GM18517 (cell line): ENCODE results near the gene GUK1.
"Not testable (repeated sequence)": the region's sequence is repeated elsewhere in the genome, so short reads cannot be mapped to it uniquely, and the experiment has no call there.

Source experiments
- ATAC-seq: cut with Tn5 transposase; IDR thresholded peaks from one replicate; pipeline ENCODE4 v1.9.1; 2021; ENCODE audit warnings: mild to moderate bottlenecking, moderate library complexity; ENCODE audit not compliant: unreplicated experiment

Gene GUK1

GRCh38 chr1:228175316-228176023, 35.4 kb downstream of the GUK1 start:
- no peak for ATAC-seq

GRCh38 chr1:228176024-228176395, 35.9 kb downstream of the GUK1 start:
- no peak for ATAC-seq

- no peak for ATAC-seq
Observed at GRCh38 chr1:228176461-228177182, 36.5 kb downstream of the GUK1 start.

GRCh38 chr1:228177183-228177475, 37.0 kb downstream of the GUK1 start:
- no peak for ATAC-seq

GRCh38 chr1:228177721-228178710, 37.9 kb downstream of the GUK1 start:
- no peak for ATAC-seq

- no peak for ATAC-seq
Observed at GRCh38 chr1:228178737-228179684, 38.9 kb downstream of the GUK1 start.

GRCh38 chr1:228180271-228180958, 40.3 kb downstream of the GUK1 start:
- no peak for ATAC-seq

- no peak for ATAC-seq
Observed at GRCh38 chr1:228180959-228181644, 41.0 kb downstream of the GUK1 start.

GRCh38 chr1:228181645-228182034, 41.6 kb downstream of the GUK1 start:
- no peak for ATAC-seq

- no peak for ATAC-seq
Observed at GRCh38 chr1:228182296-228183030, 42.4 kb downstream of the GUK1 start.

GRCh38 chr1:228184152-228184551, 44.1 kb downstream of the GUK1 start:
- ATAC-seq: no peak

GRCh38 chr1:228185641-228185965, 45.5 kb downstream of the GUK1 start:
- ATAC-seq: no peak

- ATAC-seq: not testable (repeated sequence)
Observed at GRCh38 chr1:228188249-228188648, 48.2 kb downstream of the GUK1 start.

- ATAC-seq: no peak
Observed at GRCh38 chr1:228190182-228190581, 50.1 kb downstream of the GUK1 start.

GRCh38 chr1:228190778-228191177, 50.7 kb downstream of the GUK1 start:
- no peak for ATAC-seq

- ATAC-seq: no peak
Observed at GRCh38 chr1:228194436-228194835, 54.4 kb downstream of the GUK1 start.

- ATAC-seq: no peak
Observed at GRCh38 chr1:228194921-228195812, 55.1 kb downstream of the GUK1 start.
